ENCODE data around the gene NOC4L. TPM values are rescaled to one million over a fixed set of nuclear protein-coding genes. Genes with fewer than 3 reads are reported as not detected.
"Not testable (repeated sequence)": the region's sequence is repeated elsewhere in the genome, so short reads cannot be mapped to it uniquely, and the experiment has no call there.

NOC4L gene
- 10 to 100 TPM; 23.4 to 23.6 TPM for total RNA-seq

DNA sequence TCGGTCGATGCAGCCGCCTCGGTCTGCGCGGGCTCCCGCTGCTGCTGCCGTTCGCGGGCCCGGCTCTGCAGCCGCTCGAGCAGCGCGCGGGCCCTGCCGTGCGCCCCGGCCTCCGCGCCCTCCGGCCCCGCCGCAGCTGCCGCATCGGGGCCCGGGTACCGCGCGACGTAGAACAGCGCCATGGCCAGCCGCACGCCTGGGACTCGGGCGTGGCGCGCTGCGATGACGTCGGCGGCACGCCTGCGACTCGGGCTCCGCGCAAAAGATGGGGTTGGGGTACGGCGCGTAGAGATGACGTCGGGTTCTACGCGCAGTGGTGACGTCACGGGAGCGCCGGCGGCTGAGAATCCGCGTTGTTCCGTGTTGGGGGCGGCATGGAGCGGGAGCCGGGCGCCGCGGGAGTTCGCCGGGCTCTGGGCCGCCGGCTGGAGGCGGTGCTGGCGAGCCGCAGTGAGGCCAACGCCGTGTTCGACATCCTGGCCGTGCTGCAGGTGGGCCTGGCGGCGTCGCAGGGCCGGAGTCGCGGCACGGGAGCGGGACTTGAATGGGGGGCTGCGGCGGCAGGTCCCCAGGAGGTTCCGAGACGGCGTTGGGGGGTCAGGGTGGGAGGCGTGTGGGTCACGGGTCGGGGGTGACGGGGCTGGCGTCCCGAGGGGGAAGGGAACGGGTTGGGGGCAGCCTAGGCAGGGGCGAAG is at the start of gene NOC4L, which contains the start of gene DDX51:
Gene NOC4L, plus strand, starts transcription at position 343 of the 695 bp plus-strand sequence. Its CDS starts 32 bp downstream, at position 375.
Gene DDX51, minus strand, starts transcription at position 205 of the 695 bp plus-strand sequence. Its CDS starts 23 bp downstream, at position 182.
- DNase-seq: peak; percentile 96
- Mint-ChIP-seq H3K27me3 (no peaks in the 10 kb centered on the region), H3K9me3 (no peaks in the 10 kb centered on the region), H3K36me3 (ENCODE audit: low read depth) (peaks cover 17% of the 10 kb centered on the region), H3K4me3 (peak within 1 kb of the TSS; percentile 94), H3K27ac (peak within 1 kb of the TSS; percentile 94), H3K4me1 (peaks cover 34% of the 10 kb centered on the region)
- ChIA-PET CTCF (interaction anchor here (2.1 kb wide), 1 partner anchor 10 kb away, joined by 7 read pairs; no protein-coding TSS in a partner anchor), POLR2A (interaction anchor here (0.6 to 1.6 kb wide), 2 partner anchors 41 to 81 kb away, joined by 3 to 4 read pairs; no protein-coding TSS in a partner anchor)

DNA sequence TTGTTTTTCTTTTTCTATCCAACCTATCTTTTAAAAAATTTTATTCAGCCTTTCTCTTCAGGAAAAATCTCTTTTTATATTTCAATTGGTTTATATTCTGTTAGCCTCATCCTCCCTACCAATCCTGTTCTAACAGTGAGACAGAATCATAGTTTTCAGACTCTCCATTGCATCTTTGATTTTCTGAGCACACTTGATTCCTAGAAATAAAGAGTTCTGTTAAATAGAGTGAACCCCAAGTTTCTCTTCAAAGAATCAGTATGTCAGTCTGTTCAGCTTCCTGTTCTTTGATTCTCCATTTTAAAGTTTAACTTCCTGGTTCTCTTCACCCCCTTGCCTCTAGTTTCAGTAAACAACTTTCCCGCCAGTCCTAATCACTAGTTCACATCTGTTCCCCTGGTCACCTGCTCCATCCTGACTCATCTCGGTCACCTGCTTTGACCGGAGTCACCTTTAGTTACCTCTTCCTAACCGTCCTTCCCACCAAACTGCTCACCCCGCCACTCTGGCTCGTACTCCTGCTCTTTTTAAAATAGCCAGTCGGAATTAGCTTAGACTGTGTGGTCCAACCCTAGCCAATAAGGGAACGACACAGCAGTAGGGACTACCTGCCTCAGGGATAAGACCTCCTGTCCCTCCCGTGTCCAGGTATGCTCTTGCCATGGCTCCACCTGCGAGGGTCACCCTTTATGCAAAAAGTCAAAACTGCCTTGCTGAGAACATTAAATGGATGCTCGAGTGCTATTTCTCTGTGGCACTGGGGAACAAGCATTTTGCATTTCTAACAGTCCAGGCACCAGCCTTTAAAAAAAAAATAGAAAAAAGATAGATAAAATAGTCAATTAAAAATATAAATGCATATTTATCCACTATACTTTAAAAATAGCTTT is 48.5 kb upstream of the NOC4L start:
- H3K9me3 Mint-ChIP-seq: peaks cover 11% of the 10 kb centered on the region
- ChIA-PET CTCF (no interaction called here), POLR2A (interaction anchor here (1.3 kb wide), 1 partner anchor 11 kb away, joined by 4 read pairs; no protein-coding TSS in a partner anchor)
- H3K27ac Mint-ChIP-seq: peak overlapping the region; percentile 77
- no peak overlapping the region for H3K4me3 Mint-ChIP-seq
- no peaks in the 10 kb centered on the region for H3K27me3 Mint-ChIP-seq
- H3K36me3 Mint-ChIP-seq (ENCODE audit: low read depth): peaks cover 45% of the 10 kb centered on the region
- no peak for DNase-seq
- H3K4me1 Mint-ChIP-seq: peaks cover 12% of the 10 kb centered on the region

DNA sequence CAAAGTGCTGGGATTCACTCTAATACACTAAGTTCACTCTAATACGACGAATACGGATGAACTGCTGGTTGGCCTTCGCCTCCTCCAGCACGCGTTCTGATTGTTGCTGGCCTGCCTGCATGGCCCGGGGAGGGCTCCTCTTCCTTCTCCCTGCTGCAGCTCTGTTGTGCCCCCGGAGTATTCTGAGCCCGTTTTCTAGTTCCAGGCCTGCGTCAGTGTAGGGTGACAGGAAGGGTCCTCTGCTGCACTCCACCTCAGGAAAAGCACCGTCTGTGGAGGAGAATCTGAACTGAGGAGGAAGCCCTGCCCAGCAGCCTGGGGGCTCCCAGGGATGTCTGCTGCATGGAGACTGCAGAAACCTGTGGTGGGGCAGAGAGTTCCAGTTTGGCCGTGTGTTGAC is 44.5 kb upstream of the NOC4L start:
- Mint-ChIP-seq H3K27ac (no peak overlapping the region), H3K4me1 (peaks cover 10% of the 10 kb centered on the region), H3K36me3 (ENCODE audit: low read depth) (peaks cover 36% of the 10 kb centered on the region), H3K9me3 (peaks cover 11% of the 10 kb centered on the region), H3K4me3 (no peak overlapping the region), H3K27me3 (no peaks in the 10 kb centered on the region)
- ChIA-PET POLR2A (no interaction called here), CTCF (no interaction called here)
- no peak for DNase-seq

DNA sequence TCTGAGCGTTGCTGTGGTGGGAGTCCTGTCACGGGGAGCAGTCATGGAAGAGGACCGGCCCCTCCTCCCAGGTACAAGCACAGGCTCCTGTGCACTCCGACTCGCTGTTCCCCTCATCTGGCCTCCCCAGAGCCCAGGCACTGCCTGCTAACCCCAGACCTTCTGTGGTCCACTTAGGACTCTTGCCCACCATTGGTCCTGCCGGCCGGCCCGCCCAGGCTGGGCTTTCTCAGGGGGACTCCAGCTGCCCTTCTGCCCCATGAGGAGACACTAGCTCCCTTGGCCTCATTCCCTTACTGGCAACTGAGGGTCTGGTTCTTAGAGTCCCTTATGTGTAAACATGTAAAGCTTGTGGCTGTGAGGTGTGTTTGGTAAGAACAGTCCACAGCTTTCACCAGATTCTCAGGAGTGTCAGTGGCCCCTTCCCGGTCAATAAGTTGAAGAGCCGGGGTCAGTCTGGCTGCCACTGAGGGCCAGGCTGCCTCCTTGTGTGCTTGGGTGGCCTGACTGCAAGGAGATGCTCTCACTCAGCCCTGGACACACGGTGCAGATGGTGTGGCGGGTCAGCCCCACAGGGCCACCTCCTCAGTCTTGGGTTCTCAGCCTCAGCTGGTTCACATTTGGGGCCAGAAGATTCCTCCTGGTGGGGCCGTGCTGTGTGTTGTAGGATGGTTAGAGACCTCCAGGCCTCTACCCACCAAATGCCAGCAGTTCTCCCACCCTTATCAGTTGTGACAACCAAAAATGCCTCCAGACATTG is 43.8 kb upstream of the NOC4L start:
- CTCF ChIA-PET: no interaction called here
- Mint-ChIP-seq H3K27me3 (no peaks in the 10 kb centered on the region), H3K9me3 (peaks cover 10% of the 10 kb centered on the region), H3K4me3 (no peak overlapping the region), H3K27ac (no peak overlapping the region), H3K4me1 (peaks cover 9% of the 10 kb centered on the region), H3K36me3 (ENCODE audit: low read depth) (peaks cover 34% of the 10 kb centered on the region)
- POLR2A ChIA-PET: interaction anchor here (0.8 kb wide), 1 partner anchor 15 kb away, joined by 3 read pairs; no protein-coding TSS in a partner anchor
- DNase-seq: no peak

DNA sequence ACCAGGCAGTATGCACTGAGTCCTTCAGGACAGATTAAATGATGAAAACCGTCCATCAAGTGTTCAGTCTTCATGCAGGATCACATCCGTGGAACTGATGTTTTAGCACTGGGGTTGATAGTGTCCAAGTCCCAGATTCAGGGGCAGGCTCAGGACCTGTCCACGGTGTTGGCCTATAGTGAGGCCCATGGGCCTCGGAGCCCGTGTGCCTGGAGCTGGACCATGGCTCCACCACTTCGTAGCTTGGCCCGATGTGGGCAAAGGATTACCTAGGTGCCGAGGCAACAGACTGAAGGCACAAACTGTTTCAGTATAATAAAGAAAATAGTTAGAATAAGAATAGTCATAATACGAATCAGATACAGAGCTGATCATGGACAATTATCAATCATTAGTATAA is 42.0 kb upstream of the NOC4L start:
- no peak for DNase-seq
- POLR2A ChIA-PET: no interaction called here
- H3K9me3 Mint-ChIP-seq: no peaks in the 10 kb centered on the region
- H3K27me3 Mint-ChIP-seq: no peaks in the 10 kb centered on the region
- no peak overlapping the region for H3K27ac Mint-ChIP-seq
- H3K4me1 Mint-ChIP-seq: no peaks in the 10 kb centered on the region
- H3K4me3 Mint-ChIP-seq: no peak overlapping the region
- CTCF ChIA-PET: no interaction called here
- peaks cover 17% of the 10 kb centered on the region for H3K36me3 Mint-ChIP-seq (ENCODE audit: low read depth)

DNA sequence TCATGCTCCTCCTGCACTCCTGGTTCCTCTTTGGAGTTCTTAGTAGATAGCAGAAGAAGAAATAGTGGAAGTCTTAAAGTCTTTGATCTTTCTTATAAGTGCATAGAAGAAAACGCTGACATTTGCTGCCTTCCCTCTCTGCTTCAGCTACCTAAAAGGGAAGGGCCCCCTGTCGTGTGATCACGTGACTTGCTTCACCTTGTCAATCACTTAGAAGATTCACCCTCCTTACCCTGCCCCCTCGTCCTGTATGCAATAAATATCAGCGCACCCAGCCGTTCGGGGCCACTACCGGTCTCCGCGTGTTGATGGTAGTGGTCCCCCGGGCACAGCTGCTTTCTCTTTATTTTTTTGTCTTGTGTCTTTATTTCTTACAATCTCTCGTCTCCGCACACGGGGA is 41.2 kb upstream of the NOC4L start:
- H3K4me1 Mint-ChIP-seq, H3K4me3 Mint-ChIP-seq, H3K27me3 Mint-ChIP-seq, DNase-seq, POLR2A ChIA-PET, H3K9me3 Mint-ChIP-seq, H3K27ac Mint-ChIP-seq, CTCF ChIA-PET: not testable (repeated sequence)
- peaks cover 16% of the 10 kb centered on the region for H3K36me3 Mint-ChIP-seq (ENCODE audit: low read depth)

DNA sequence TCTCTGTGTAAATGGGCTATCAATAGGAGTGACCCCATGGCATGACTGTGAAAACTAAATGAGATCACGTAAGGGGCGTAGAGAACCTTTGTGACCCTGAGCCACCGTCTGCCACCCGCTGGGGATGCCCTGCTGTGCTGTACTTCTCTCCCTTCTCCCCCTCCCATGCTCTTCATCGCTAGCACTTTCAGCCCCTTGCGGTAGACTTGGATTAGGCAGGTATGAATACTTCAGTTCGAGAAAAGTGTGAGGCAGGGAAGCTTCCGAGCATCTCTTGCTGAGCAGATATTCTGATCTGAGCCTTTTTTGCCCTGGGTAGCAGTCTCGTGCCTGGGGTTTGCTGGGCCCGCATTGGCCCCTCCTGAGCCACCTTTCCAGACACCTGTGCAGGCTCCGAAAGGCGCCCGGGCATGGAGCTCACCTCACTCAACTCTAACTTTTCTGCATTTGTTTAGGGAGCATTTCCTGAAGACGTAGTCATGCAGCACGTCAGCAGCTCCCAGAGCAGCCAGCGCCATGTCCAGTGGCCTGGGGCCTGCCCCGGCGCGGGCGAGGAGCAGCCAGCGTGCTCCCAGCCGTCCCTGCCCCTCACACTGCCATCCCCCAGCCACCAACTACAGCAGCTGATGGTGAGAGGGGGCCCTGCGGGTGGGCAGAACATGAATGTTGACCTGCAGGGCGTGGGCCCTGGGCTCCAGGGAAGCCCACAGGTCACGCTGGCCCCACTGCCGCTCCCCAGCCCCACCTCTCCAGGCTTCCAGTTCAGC is 40.5 kb upstream of the NOC4L start:
- ChIA-PET POLR2A (no interaction called here), CTCF (no interaction called here)

DNA sequence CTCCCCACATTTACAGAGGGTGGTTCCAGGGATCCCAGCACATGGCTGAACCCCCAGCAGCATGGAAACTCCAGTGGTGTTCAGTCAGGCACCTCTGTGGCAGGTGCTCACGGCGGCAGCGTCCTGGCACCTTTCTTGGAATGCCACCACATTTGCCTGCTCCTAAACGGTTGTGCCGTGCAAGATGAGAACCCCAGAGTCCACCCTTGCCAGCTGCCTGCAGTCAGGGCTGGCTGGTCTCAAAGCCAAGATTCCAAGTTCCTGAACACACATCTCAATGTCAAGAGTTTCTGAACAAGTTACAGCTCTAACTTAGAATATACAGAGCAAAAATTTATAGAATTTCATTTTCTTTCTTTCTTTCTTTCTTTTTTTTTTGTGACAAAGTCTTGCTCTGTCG is 38.8 kb upstream of the NOC4L start:
- no peaks in the 10 kb centered on the region for H3K9me3 Mint-ChIP-seq
- H3K4me1 Mint-ChIP-seq: no peaks in the 10 kb centered on the region
- ChIA-PET CTCF (no interaction called here), POLR2A (interaction anchor here (0.7 kb wide), 1 partner anchor 221 kb away, joined by 3 read pairs; no protein-coding TSS in a partner anchor)
- H3K4me3 Mint-ChIP-seq: no peak overlapping the region
- no peaks in the 10 kb centered on the region for H3K27me3 Mint-ChIP-seq
- no peak overlapping the region for H3K27ac Mint-ChIP-seq
- H3K36me3 Mint-ChIP-seq (ENCODE audit: low read depth): peaks cover 10% of the 10 kb centered on the region
- DNase-seq: no peak

More for the DNA sequence above, 40.5 kb upstream of the NOC4L start:
- no peaks in the 10 kb centered on the region for H3K9me3 Mint-ChIP-seq
- no peak for DNase-seq
- H3K36me3 Mint-ChIP-seq (ENCODE audit: low read depth): peaks cover 13% of the 10 kb centered on the region
- H3K4me3 Mint-ChIP-seq: no peak overlapping the region
- no peak overlapping the region for H3K27ac Mint-ChIP-seq
- no peaks in the 10 kb centered on the region for H3K4me1 Mint-ChIP-seq
- H3K27me3 Mint-ChIP-seq: no peaks in the 10 kb centered on the region

DNA sequence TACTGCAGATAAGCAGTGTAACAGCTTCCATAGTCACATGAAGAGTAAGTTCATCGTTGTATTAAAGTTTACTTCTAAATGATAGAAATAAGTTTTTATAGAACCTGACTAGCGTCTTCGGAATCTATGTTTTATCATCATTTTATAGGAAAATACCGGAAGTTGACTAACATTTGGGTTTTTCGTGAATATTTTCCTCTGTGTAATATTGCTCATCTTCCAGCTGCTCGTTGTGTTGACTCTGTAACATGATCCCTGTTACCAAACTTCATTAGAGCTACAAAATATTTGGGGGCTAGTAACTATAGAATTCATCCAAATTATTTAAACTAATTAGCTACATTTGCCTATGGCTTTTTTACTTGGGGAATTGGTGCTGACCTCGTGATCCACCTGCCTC is 37.3 kb upstream of the NOC4L start:
- no peak overlapping the region for H3K27ac Mint-ChIP-seq
- no peaks in the 10 kb centered on the region for H3K4me1 Mint-ChIP-seq
- DNase-seq: no peak
- H3K27me3 Mint-ChIP-seq: no peaks in the 10 kb centered on the region
- no peak overlapping the region for H3K4me3 Mint-ChIP-seq
- ChIA-PET POLR2A (no interaction called here), CTCF (no interaction called here)
- no peaks in the 10 kb centered on the region for H3K9me3 Mint-ChIP-seq
- peaks cover 15% of the 10 kb centered on the region for H3K36me3 Mint-ChIP-seq (ENCODE audit: low read depth)

DNA sequence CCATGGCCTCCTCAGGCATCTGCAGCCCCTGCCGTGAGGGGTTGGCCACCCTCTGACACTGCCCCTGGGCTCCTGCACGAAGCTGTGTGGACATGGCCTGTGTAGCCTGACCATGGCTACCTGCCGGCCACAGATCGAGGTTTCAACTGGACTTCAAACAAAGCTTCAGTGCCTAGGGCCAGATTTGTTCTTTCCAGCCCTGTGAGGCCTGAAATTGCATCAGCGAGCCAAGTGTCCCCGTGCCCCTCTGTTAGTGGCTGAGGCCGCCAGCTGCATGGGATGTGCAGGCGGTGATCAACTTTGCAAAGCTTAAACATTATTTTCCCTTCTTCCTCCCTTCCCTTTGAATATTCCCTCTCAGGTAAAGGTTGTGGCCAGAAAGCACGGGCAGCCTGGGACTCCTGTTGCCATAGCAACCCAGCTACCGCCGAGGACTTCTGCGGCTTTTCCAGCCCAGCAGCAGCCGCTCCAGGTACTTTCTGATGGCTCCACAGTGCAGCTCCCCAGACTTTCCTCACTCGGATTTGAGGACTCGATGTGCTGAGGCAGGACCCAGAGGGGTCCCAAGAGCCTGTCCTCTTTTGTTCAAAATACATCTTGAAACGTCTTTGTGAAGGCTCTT is 35.9 kb upstream of the NOC4L start:
- H3K4me1 Mint-ChIP-seq: no peaks in the 10 kb centered on the region
- no peak for DNase-seq
- H3K27me3 Mint-ChIP-seq: no peaks in the 10 kb centered on the region
- ChIA-PET POLR2A (no interaction called here), CTCF (no interaction called here)
- no peak overlapping the region for H3K27ac Mint-ChIP-seq
- peaks cover 15% of the 10 kb centered on the region for H3K36me3 Mint-ChIP-seq (ENCODE audit: low read depth)
- H3K4me3 Mint-ChIP-seq: no peak overlapping the region
- no peaks in the 10 kb centered on the region for H3K9me3 Mint-ChIP-seq

DNA sequence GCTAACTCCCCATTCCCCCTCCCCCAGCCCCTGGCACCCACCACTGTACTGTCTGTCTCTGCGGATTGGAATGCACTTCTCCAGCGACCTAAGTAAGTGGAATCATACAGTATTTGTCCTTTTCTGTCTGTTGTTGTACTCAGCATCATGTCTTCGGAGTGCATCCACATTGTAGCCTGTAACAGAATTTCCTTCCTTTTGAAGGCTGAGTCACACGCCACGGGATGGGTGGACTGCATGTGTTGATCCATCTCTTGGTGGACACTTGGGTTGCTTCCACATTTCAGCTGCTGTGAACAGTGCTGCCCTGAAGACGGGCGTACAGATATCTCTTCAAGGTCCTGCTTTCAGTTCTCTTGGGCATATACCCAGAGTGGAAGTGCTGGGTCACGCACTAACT is 34.5 kb upstream of the NOC4L start:
- no peak for DNase-seq
- ChIA-PET CTCF (no interaction called here), POLR2A (interaction anchor here (0.8 kb wide), 1 partner anchor 32 kb away, joined by 3 read pairs; no protein-coding TSS in a partner anchor)
- Mint-ChIP-seq H3K4me3 (no peak overlapping the region), H3K27me3 (no peaks in the 10 kb centered on the region), H3K4me1 (no peaks in the 10 kb centered on the region), H3K36me3 (ENCODE audit: low read depth) (peaks cover 20% of the 10 kb centered on the region), H3K27ac (no peak overlapping the region), H3K9me3 (no peaks in the 10 kb centered on the region)

DNA sequence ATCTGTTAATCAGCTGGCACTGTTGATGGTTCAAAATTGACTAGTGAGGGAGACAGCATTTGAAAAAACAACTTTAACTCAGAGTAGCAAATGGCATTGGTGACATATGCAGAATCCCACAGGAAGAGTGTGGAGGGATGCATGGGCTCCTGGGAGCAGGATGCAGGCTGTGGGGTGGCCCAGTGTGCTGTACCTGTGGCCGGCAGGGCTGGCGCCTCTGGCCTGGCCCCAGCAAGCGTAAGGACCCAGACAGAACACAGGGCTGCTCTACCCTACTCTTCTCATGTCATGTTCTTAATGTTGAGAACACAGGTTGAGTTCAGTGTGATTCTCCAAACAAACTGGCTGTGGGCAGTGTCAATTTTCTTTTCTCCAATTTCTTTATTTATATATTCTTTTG is 33.6 kb upstream of the NOC4L start:
- DNase-seq: no peak
- H3K4me1 Mint-ChIP-seq: no peaks in the 10 kb centered on the region
- ChIA-PET POLR2A (no interaction called here), CTCF (no interaction called here)
- no peaks in the 10 kb centered on the region for H3K27me3 Mint-ChIP-seq
- no peaks in the 10 kb centered on the region for H3K9me3 Mint-ChIP-seq
- no peak overlapping the region for H3K4me3 Mint-ChIP-seq
- H3K27ac Mint-ChIP-seq: no peak overlapping the region
- peaks cover 21% of the 10 kb centered on the region for H3K36me3 Mint-ChIP-seq (ENCODE audit: low read depth)

All from activated CD4-positive, alpha-beta memory T cell treated with anti-CD3 and anti-CD28 coated beads, Interleukin-2, amount 10 ng/mL, durations not matched to agents 7 days and 5 days (primary cell).